ENCODE results near the gene ANO1.

DNA sequence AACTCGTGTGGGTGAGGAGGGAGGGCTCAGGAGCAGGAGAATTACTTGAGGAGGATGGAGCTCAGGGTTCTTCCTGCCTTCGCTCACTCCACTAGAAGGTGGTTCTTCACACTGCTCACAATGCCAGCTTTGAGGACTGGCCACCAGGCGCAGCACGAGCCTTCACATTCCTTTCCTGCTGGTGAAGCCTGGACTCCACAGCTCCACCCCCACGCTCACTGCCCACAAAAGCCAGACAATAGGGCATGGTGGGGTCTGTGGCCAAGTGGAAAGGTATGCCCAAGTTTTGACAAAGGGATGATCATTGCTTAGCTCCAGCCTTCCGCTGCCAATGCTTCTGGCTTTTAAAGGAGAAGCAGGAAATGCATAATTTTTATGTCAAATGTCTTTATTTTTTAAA, 67.0 kb downstream of the ANO1 start:
- no peak for TF ChIP-seq POLR2AphosphoS5 (IDR thresholded peaks at IDR 0.05)
- TF ChIP-seq, protein P1, sequence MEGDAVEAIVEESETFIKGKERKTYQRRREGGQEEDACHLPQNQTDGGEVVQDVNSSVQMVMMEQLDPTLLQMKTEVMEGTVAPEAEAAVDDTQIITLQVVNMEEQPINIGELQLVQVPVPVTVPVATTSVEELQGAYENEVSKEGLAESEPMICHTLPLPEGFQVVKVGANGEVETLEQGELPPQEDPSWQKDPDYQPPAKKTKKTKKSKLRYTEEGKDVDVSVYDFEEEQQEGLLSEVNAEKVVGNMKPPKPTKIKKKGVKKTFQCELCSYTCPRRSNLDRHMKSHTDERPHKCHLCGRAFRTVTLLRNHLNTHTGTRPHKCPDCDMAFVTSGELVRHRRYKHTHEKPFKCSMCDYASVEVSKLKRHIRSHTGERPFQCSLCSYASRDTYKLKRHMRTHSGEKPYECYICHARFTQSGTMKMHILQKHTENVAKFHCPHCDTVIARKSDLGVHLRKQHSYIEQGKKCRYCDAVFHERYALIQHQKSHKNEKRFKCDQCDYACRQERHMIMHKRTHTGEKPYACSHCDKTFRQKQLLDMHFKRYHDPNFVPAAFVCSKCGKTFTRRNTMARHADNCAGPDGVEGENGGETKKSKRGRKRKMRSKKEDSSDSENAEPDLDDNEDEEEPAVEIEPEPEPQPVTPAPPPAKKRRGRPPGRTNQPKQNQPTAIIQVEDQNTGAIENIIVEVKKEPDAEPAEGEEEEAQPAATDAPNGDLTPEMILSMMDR (IDR thresholded peaks at IDR 0.05), result no peak

All from esophagus muscularis mucosa (tissue), 3 donors.